Mesodermal cell (in vitro differentiated cells): ENCODE data around the gene PCDHGC3.

Experiments used
- H3K27ac ChIP-seq: 2 replicates; pipeline ENCODE4 v1.7.0; 2013; ENCODE audit warnings: mild to moderate bottlenecking, low read depth, low read length, moderate library complexity; ENCODE audit not compliant: severe bottlenecking
- H3K36me3 ChIP-seq: 2 replicates; pipeline ENCODE4 v1.7.1; 2013; ENCODE audit warnings: mild to moderate bottlenecking, low read length, moderate library complexity; ENCODE audit not compliant: control insufficient read depth, insufficient read depth
- H3K4me1 ChIP-seq: one replicate; pipeline ENCODE4 v1.7.1; 2013; ENCODE audit warnings: mild to moderate bottlenecking, low read length; ENCODE audit not compliant: insufficient read depth, control insufficient read depth, poor library complexity, severe bottlenecking
- H3K4me3 ChIP-seq: 2 replicates; pipeline ENCODE4 v1.7.0; 2013; ENCODE audit warnings: low read length, control low read depth, mild to moderate bottlenecking; ENCODE audit not compliant: insufficient read depth, poor library complexity, severe bottlenecking; ENCODE audit errors: extremely low read depth
- H3K9me3 ChIP-seq: 2 replicates; pipeline ENCODE4 v1.7.1; 2013; ENCODE audit warnings: mild to moderate bottlenecking, low read length, moderate library complexity; ENCODE audit not compliant: control insufficient read depth
- WGBS, 2 experiments: methylation state at CpG; one replicate each; pipeline ENCODE4 v1.1.5; 2013; ENCODE audit warnings: missing lambda C conversion rate in 2 of 2; ENCODE audit not compliant: insufficient coverage in 2 of 2; 5-methylcytosine and 5-hydroxymethylcytosine counted together

PCDHGC3 gene

DNA sequence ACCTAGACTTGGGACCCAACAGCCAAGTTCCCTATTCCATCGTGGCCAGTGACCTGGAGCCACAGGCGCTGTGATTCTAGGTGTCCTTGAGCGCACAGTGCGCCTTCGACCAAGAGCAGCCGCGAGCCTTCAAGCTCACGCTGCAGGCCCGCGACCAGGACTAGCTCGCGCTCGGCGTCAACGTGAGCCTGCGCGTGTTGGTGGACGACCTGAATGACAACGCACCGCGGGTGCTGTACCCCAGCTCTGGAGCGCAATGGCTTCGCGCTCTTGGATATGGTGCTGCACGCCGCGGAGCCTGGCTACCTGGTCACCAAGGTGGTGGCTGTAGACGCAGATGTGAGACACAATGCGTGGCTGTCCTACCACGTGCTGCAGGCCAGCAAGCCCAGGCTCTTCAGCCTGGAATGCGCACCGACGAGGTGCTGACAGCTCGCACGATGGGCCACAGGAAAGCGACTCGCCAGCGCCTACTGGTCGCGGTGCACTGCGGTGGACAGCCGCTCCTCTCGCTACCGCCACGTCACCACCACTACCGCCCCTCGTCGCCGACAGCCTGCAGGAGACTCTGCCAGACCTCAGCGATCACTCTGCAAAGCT, 34.1 kb upstream of the PCDHGC3 start:
- Histone ChIP-seq H3K27ac (no peak overlapping the region), H3K9me3 (peaks cover 2% of the 10 kb centered on the region), H3K36me3 (peaks cover 21% of the 10 kb centered on the region), H3K4me3 (no peak overlapping the region), H3K4me1 (no peaks in the 10 kb centered on the region)
- 98% methylated on average over 48 to 49 of the region's 50 CpGs for WGBS, 2 experiments

DNA sequence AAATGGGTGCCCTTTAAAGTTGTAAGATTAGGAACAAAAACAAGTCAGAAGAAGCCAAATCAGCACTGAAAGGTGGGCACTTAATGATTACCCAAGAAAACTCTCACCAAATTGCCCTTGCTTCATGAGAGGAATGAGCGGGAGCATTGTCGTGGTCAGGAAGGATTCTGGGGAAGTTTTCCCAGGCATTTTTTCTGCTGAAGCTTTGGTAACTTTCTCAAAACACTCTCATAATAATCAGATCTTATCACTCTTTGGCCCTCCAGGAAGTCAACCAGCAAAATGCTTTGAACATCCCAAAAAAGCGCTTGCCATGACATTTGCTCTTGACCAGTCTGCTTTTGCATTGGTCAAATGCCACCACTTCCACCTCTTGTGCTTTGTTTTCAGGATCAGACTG, 10.4 kb upstream of the PCDHGC3 start:
- no peak overlapping the region for H3K4me3 ChIP-seq
- H3K27ac ChIP-seq, result no peak overlapping the region
- H3K4me1 ChIP-seq, result no peaks in the 10 kb centered on the region
- WGBS, 2 experiments, result 90 to 92% methylated on average over 1 to 2 of the region's 3 CpGs
- no peaks in the 10 kb centered on the region for H3K9me3 ChIP-seq
- H3K36me3 ChIP-seq, result peaks cover 14% of the 10 kb centered on the region

- 55 to 57% methylated on average over 46 to 54 of the region's 58 CpGs for WGBS, 2 experiments
- H3K4me1 ChIP-seq, result peaks cover 16% of the 10 kb centered on the region
- peak overlapping the region; percentile 56 for H3K4me3 ChIP-seq
- peaks cover 48% of the 10 kb centered on the region for H3K36me3 ChIP-seq
- peak overlapping the region; percentile 66 for H3K27ac ChIP-seq
- peaks cover 11% of the 10 kb centered on the region for H3K9me3 ChIP-seq
Observed at GRCh38 chr5:141476132-141476911, 556 bp downstream of the PCDHGC3 start.

DNA sequence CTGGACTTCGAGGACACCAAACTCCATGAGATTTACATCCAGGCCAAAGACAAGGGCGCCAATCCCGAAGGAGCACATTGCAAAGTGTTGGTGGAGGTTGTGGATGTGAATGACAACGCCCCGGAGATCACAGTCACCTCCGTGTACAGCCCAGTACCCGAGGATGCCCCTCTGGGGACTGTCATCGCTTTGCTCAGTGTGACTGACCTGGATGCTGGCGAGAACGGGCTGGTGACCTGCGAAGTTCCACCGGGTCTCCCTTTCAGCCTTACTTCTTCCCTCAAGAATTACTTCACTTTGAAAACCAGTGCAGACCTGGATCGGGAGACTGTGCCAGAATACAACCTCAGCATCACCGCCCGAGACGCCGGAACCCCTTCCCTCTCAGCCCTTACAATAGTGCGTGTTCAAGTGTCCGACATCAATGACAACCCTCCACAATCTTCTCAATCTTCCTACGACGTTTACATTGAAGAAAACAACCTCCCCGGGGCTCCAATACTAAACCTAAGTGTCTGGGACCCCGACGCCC, 1.3 kb downstream of the PCDHGC3 start:
- peaks cover 48% of the 10 kb centered on the region for H3K36me3 ChIP-seq
- no peak overlapping the region for H3K27ac ChIP-seq
- H3K4me1 ChIP-seq, result peaks cover 17% of the 10 kb centered on the region
- peaks cover 11% of the 10 kb centered on the region for H3K9me3 ChIP-seq
- H3K4me3 ChIP-seq, result peak overlapping the region; percentile 56
- WGBS, 2 experiments, result 96 to 97% methylated on average over 20 to 24 of the region's 24 CpGs

GRCh38 chr5:141477815-141478214, 2.0 kb downstream of the PCDHGC3 start:
- Histone ChIP-seq H3K27ac (no peak overlapping the region), H3K9me3 (peaks cover 11% of the 10 kb centered on the region), H3K36me3 (peaks cover 48% of the 10 kb centered on the region), H3K4me3 (no peak overlapping the region), H3K4me1 (peaks cover 24% of the 10 kb centered on the region)
- 98 to 99% methylated on average over 11 to 13 of the region's 13 CpGs for WGBS, 2 experiments

DNA sequence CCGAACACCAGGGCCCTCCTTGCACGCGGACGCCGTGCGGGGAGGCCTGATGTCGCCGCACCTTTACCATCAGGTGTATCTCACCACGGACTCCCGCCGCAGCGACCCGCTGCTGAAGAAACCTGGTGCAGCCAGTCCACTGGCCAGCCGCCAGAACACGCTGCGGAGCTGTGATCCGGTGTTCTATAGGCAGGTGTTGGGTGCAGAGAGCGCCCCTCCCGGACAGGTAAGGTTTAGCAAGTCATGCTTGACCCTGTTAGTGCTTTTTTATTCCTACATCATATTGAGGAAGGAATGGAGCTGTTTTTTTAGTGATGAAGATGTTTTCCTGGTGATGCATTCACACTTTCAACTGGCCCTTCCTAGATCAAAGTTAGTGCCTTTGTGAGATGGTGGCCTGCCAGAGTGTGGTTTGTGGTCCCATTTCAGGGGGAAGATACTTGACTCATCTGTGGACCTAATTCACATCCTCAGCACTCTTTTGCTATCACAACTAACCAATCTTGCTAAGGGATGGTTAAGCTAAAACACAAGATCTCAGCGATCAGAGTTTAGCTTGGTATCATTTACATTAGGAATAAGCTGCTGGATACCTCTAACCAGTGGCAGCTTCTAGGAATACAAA, 2.7 kb downstream of the PCDHGC3 start:
- Histone ChIP-seq H3K36me3 (peaks cover 48% of the 10 kb centered on the region), H3K4me3 (peak overlapping the region; percentile 6), H3K4me1 (peaks cover 30% of the 10 kb centered on the region), H3K9me3 (peaks cover 11% of the 10 kb centered on the region), H3K27ac (no peak overlapping the region)
- 92 to 96% methylated on average over 16 to 18 of the region's 20 CpGs for WGBS, 2 experiments

- H3K9me3 ChIP-seq, result peaks cover 11% of the 10 kb centered on the region
- H3K4me1 ChIP-seq, result peaks cover 39% of the 10 kb centered on the region
- H3K36me3 ChIP-seq, result peaks cover 48% of the 10 kb centered on the region
- no peak overlapping the region for H3K27ac ChIP-seq
- no peak overlapping the region for H3K4me3 ChIP-seq
Observed at GRCh38 chr5:141479776-141480175, 4.0 kb downstream of the PCDHGC3 start.

- H3K4me1 ChIP-seq, result peaks cover 44% of the 10 kb centered on the region
- peaks cover 60% of the 10 kb centered on the region for H3K36me3 ChIP-seq
- H3K27ac ChIP-seq, result peak overlapping the region; percentile 68
- peaks cover 21% of the 10 kb centered on the region for H3K9me3 ChIP-seq
- peak overlapping the region; percentile 42 for H3K4me3 ChIP-seq
- WGBS, 2 experiments, result 10 to 11% methylated on average over 2 of the region's 3 CpGs
Observed at GRCh38 chr5:141483902-141484301, 8.1 kb downstream of the PCDHGC3 start.

- Histone ChIP-seq H3K36me3 (peaks cover 61% of the 10 kb centered on the region), H3K4me3 (peak overlapping the region; percentile 42), H3K27ac (peak overlapping the region; percentile 68), H3K9me3 (peaks cover 21% of the 10 kb centered on the region), H3K4me1 (peaks cover 46% of the 10 kb centered on the region)
- WGBS, 2 experiments, result 10 to 23% methylated on average over 4 of the region's 4 CpGs
Observed at GRCh38 chr5:141484310-141484640, 8.5 kb downstream of the PCDHGC3 start.

- 10 to 16% methylated on average over 19 to 30 of the region's 39 CpGs for WGBS, 2 experiments
- Histone ChIP-seq H3K27ac (peak within 1 kb of the TSS; percentile 68), H3K36me3 (peaks cover 62% of the 10 kb centered on the region), H3K4me3 (peak within 1 kb of the TSS; percentile 42), H3K9me3 (peaks cover 21% of the 10 kb centered on the region), H3K4me1 (peaks cover 47% of the 10 kb centered on the region)
Observed at GRCh38 chr5:141484641-141485311, 9.0 kb downstream of the PCDHGC3 start, which contains the start of gene PCDHGC4. Gene PCDHGC4, plus strand, starts transcription at chr5:141485030. Its CDS starts 144 bp downstream, at chr5:141485174.
